ENCODE measurements around the gene PRAF2.
A peak's percentile ranks its signal among the peaks of the same experiment; 100 is the strongest.

PRAF2 gene

GRCh38 chrX:49073601-49074575 is at the start of gene PRAF2:
Gene PRAF2 (minus strand): TSS chrX:49074002. CDS start chrX:49073987, 15 bp downstream.
- DNase-seq = peak; percentile 89

- no peak for DNase-seq
Measured at GRCh38 chrX:49122499-49122898, 48.7 kb upstream of the PRAF2 start.

GRCh38 chrX:49120091-49120490 is 46.3 kb upstream of the PRAF2 start:
- DNase-seq = no peak

- DNase-seq = no peak
Measured at GRCh38 chrX:49117581-49117980, 43.8 kb upstream of the PRAF2 start.

- DNase-seq = no peak
Measured at GRCh38 chrX:49116716-49117115, 42.9 kb upstream of the PRAF2 start.

GRCh38 chrX:49116076-49116475 is 42.3 kb upstream of the PRAF2 start:
- no peak for DNase-seq

GRCh38 chrX:49111791-49112190 is 38.0 kb upstream of the PRAF2 start:
- DNase-seq = no peak

- no peak for DNase-seq
Measured at GRCh38 chrX:49110417-49110816, 36.6 kb upstream of the PRAF2 start.

GRCh38 chrX:49108641-49109040 is 34.8 kb upstream of the PRAF2 start:
- DNase-seq = no peak

GRCh38 chrX:49106930-49107329 is 33.1 kb upstream of the PRAF2 start:
- peak; percentile 30 for DNase-seq

GRCh38 chrX:49106296-49106695 is 32.5 kb upstream of the PRAF2 start:
- DNase-seq = no peak

- no peak for DNase-seq
Measured at GRCh38 chrX:49103637-49104036, 29.8 kb upstream of the PRAF2 start.

GRCh38 chrX:49102190-49102589 is 28.4 kb upstream of the PRAF2 start:
- no peak for DNase-seq

GRCh38 chrX:49101629-49101984 is 27.8 kb upstream of the PRAF2 start:
- no peak for DNase-seq

GRCh38 chrX:49100704-49101628 is 27.2 kb upstream of the PRAF2 start:
- peak; percentile 90 for DNase-seq

- DNase-seq = no peak
Measured at GRCh38 chrX:49096419-49096818, 22.6 kb upstream of the PRAF2 start.

GRCh38 chrX:49089553-49089952 is 15.8 kb upstream of the PRAF2 start:
- DNase-seq = no peak

GRCh38 chrX:49082271-49082871 is 8.6 kb upstream of the PRAF2 start:
- DNase-seq = no peak

- DNase-seq = peak; percentile 72
Measured at GRCh38 chrX:49079489-49080428, 6.0 kb upstream of the PRAF2 start, which contains the start of gene WDR45. Gene WDR45 (minus strand): TSS chrX:49079887. CDS start chrX:49078095, 1,792 bp downstream.

GRCh38 chrX:49077941-49078340 is 4.1 kb upstream of the PRAF2 start:
- DNase-seq = no peak

- DNase-seq = no peak
Measured at GRCh38 chrX:49075347-49075746, 1.5 kb upstream of the PRAF2 start.

- peak; percentile 4 for DNase-seq
Measured at GRCh38 chrX:49072712-49073095, 1.1 kb downstream of the PRAF2 start.

Measured in EL (cell line).